Left ventricle myocardium inferior (tissue), 1 donor: ENCODE data around the gene MICAL3. TPM values are rescaled to one million over a fixed set of nuclear protein-coding genes. Genes with fewer than 3 reads are reported as not detected.
A peak's percentile ranks its signal among the peaks of the same experiment; 100 is the strongest.

Experiments
- DNase-seq: peaks from one replicate; pipeline ENCODE4 v3.0.0-alpha.2; 2020
- H3K27ac ChIP-seq: fragments of 200-600 bp; replicated peaks from 2 replicates; pipeline ENCODE4 v1.8.0; 2021
- H3K27me3 ChIP-seq: fragments of 200-600 bp; 2 replicates; pipeline ENCODE4 v1.8.0; 2021; ENCODE audit warnings: low read depth
- H3K36me3 ChIP-seq: fragments of 200-600 bp; 2 replicates; pipeline ENCODE4 v1.8.0; 2021
- H3K4me1 ChIP-seq: fragments of 200-600 bp; 2 replicates; pipeline ENCODE4 v1.8.0; 2021
- H3K4me3 ChIP-seq: fragments of 200-600 bp; 2 replicates; pipeline ENCODE4 v1.8.0; 2021; ENCODE audit warnings: mild to moderate bottlenecking, moderate library complexity
- H3K9me3 ChIP-seq: fragments of 200-600 bp; replicated peaks from 2 replicates; pipeline ENCODE4 v1.8.0; 2021
- CTCF ChIP-seq: fragments of 200-600 bp; IDR thresholded peaks from 2 replicates; pipeline ENCODE4 v1.8.0; 2021; ENCODE audit warnings: antibody characterized with exemption, mild to moderate bottlenecking, borderline replicate concordance
- intact Hi-C: fragments of 100-400 bp; cut with micrococcal nuclease; formaldehyde crosslinking; loops from one replicate; pipeline ENCODE4 v1.11.0; 2022
- total RNA-seq: library from RNA; stranded (reverse); fragmentation: NEBNext Ultra II Directional; extraction: Animal tissue kit (Norgen Biotek cat#: 25700); gene quantifications from one replicate; pipeline ENCODE4 v1.2.1, GENCODE V29; 2021
- donor health status: DM: no; HTN: yes; CAD: no; lungs with severe emphysema.

Gene MICAL3
- total RNA-seq, 1 donor from 2014 or later: 92.5 TPM

- peak overlapping the region; percentile 95 for H3K27ac ChIP-seq
- peaks cover 100% of the 10 kb centered on the region for H3K4me1 ChIP-seq
- no peaks in the 10 kb centered on the region for H3K9me3 ChIP-seq
- TF ChIP-seq CTCF: no peak
- intact Hi-C loops: loop anchor here (10.0 kb wide), 1 partner anchor 88 kb away; no protein-coding TSS in a partner anchor
- DNase-seq: no peak
- H3K4me3 ChIP-seq: no peak overlapping the region
- H3K36me3 ChIP-seq: peaks cover 24% of the 10 kb centered on the region
- no peaks in the 10 kb centered on the region for H3K27me3 ChIP-seq
Measured at GRCh38 chr22:17906978-17907747, 117.2 kb downstream of the MICAL3 start.

GRCh38 chr22:17905445-17905844 is 118.9 kb downstream of the MICAL3 start:
- Histone ChIP-seq H3K36me3 (peaks cover 41% of the 10 kb centered on the region), H3K27me3 (no peaks in the 10 kb centered on the region), H3K27ac (peak overlapping the region; percentile 95), H3K4me3 (no peak overlapping the region), H3K4me1 (peaks cover 85% of the 10 kb centered on the region), H3K9me3 (no peaks in the 10 kb centered on the region)
- no peak for TF ChIP-seq CTCF
- DNase-seq: no peak
- intact Hi-C loops: loop anchor here (10.0 kb wide), 1 partner anchor 89 kb away; no protein-coding TSS in a partner anchor

GRCh38 chr22:17903564-17904295 is 120.6 kb downstream of the MICAL3 start:
- Histone ChIP-seq H3K9me3 (no peaks in the 10 kb centered on the region), H3K27me3 (no peaks in the 10 kb centered on the region), H3K36me3 (peaks cover 57% of the 10 kb centered on the region), H3K4me1 (peaks cover 68% of the 10 kb centered on the region), H3K4me3 (no peak overlapping the region), H3K27ac (peak overlapping the region; percentile 95)
- peak; percentile 33 for TF ChIP-seq CTCF
- intact Hi-C loops: loop anchor here (10.0 kb wide), 1 partner anchor 91 kb away; no protein-coding TSS in a partner anchor
- DNase-seq: peak; percentile 40

- H3K4me3 ChIP-seq: no peak overlapping the region
- DNase-seq: no peak
- H3K9me3 ChIP-seq: no peaks in the 10 kb centered on the region
- H3K27ac ChIP-seq: peak overlapping the region; percentile 95
- H3K36me3 ChIP-seq: peaks cover 65% of the 10 kb centered on the region
- peaks cover 64% of the 10 kb centered on the region for H3K4me1 ChIP-seq
- no peaks in the 10 kb centered on the region for H3K27me3 ChIP-seq
- intact Hi-C loops: loop anchor here (10.0 kb wide), 1 partner anchor 92 kb away; no protein-coding TSS in a partner anchor
- no peak for TF ChIP-seq CTCF
Measured at GRCh38 chr22:17902960-17903359, 121.4 kb downstream of the MICAL3 start.

- peak overlapping the region; percentile 79 for H3K27ac ChIP-seq
- no peaks in the 10 kb centered on the region for H3K27me3 ChIP-seq
- intact Hi-C loops: no loop called here
- H3K4me1 ChIP-seq: peaks cover 35% of the 10 kb centered on the region
- no peaks in the 10 kb centered on the region for H3K9me3 ChIP-seq
- no peak overlapping the region for H3K4me3 ChIP-seq
- no peak for DNase-seq
- H3K36me3 ChIP-seq: peaks cover 90% of the 10 kb centered on the region
- no peak for TF ChIP-seq CTCF
Measured at GRCh38 chr22:17898375-17898774, 126.0 kb downstream of the MICAL3 start.
